Nephron (organoid): ENCODE results near the gene DIO3.

Experiments
- H3K27ac Mint-ChIP-seq, 3 experiments: 2 replicates each; pipeline ENCODE4 v1.8.0; 2020; ENCODE audit warnings: mixed read lengths in 3 of 3, mild to moderate bottlenecking in 2 of 3, moderate library complexity in 1 of 3
- H3K27me3 Mint-ChIP-seq: 2 replicates; pipeline ENCODE4 v1.8.0; 2021; ENCODE audit warnings: low read depth, mild to moderate bottlenecking, moderate library complexity, mixed read lengths
- H3K36me3 Mint-ChIP-seq: 2 replicates; pipeline ENCODE4 v1.8.0; 2020; ENCODE audit warnings: low read depth, mixed read lengths
- H3K4me1 Mint-ChIP-seq: 2 replicates; pipeline ENCODE4 v1.8.0; 2020; ENCODE audit warnings: mixed read lengths
- H3K4me3 Mint-ChIP-seq, 3 experiments: 2 replicates each; pipeline ENCODE4 v1.8.0; 2020; ENCODE audit warnings: mild to moderate bottlenecking in 3 of 3, mixed read lengths in 3 of 3, moderate library complexity in 2 of 3
- H3K9me3 Mint-ChIP-seq: 2 replicates; pipeline ENCODE4 v1.8.0; 2020; ENCODE audit warnings: mixed read lengths
- CTCF ChIP-seq, 3 experiments: fragments of 200-600 bp; sonication (generic); IDR thresholded peaks; one replicate each; pipeline ENCODE4 v1.5.0; 2021; ENCODE audit warnings: antibody characterized with exemption in 3 of 3; ENCODE audit not compliant: unreplicated experiment in 3 of 3

DIO3 gene

GRCh38 chr14:101598159-101598558, 36.9 kb downstream of the DIO3 start:
- H3K27me3 Mint-ChIP-seq = peaks cover 12% of the 10 kb centered on the region
- TF ChIP-seq CTCF (IDR thresholded peaks at IDR 0.05; ENCODE audit: unreplicated experiment in 3 of 3) = no peak

GRCh38 chr14:101598571-101599233, 37.4 kb downstream of the DIO3 start:
- Mint-ChIP-seq H3K9me3 (peaks cover 15% of the 10 kb centered on the region), H3K36me3 (peaks cover 3% of the 10 kb centered on the region), H3K27me3 (peaks cover 12% of the 10 kb centered on the region), H3K4me1 (no peaks in the 10 kb centered on the region), H3K4me3 (no peak overlapping the region), H3K27ac (no peak overlapping the region)
- no peak for TF ChIP-seq CTCF (IDR thresholded peaks at IDR 0.05; ENCODE audit: unreplicated experiment in 3 of 3)

More at GRCh38 chr14:101598159-101598558, 36.9 kb downstream of the DIO3 start:
- Mint-ChIP-seq H3K9me3 (peaks cover 15% of the 10 kb centered on the region), H3K4me3 (no peak overlapping the region), H3K36me3 (peaks cover 3% of the 10 kb centered on the region), H3K4me1 (no peaks in the 10 kb centered on the region), H3K27ac (no peak overlapping the region)

GRCh38 chr14:101599234-101599885, 38.1 kb downstream of the DIO3 start:
- Mint-ChIP-seq H3K9me3 (peaks cover 12% of the 10 kb centered on the region), H3K36me3 (peaks cover 3% of the 10 kb centered on the region), H3K4me3 (no peak overlapping the region), H3K27me3 (peaks cover 8% of the 10 kb centered on the region), H3K27ac (no peak overlapping the region), H3K4me1 (no peaks in the 10 kb centered on the region)
- TF ChIP-seq CTCF (IDR thresholded peaks at IDR 0.05; ENCODE audit: unreplicated experiment in 3 of 3) = no peak

- TF ChIP-seq CTCF (IDR thresholded peaks at IDR 0.05; ENCODE audit: unreplicated experiment in 3 of 3) = no peak
- no peaks in the 10 kb centered on the region for H3K4me1 Mint-ChIP-seq
- no peak overlapping the region for H3K27ac Mint-ChIP-seq
- H3K27me3 Mint-ChIP-seq = peaks cover 3% of the 10 kb centered on the region
- H3K9me3 Mint-ChIP-seq = peaks cover 7% of the 10 kb centered on the region
- H3K36me3 Mint-ChIP-seq = peaks cover 3% of the 10 kb centered on the region
- no peak overlapping the region for H3K4me3 Mint-ChIP-seq
Measured at GRCh38 chr14:101600336-101600890, 39.1 kb downstream of the DIO3 start.

GRCh38 chr14:101600891-101601605, 39.8 kb downstream of the DIO3 start:
- Mint-ChIP-seq H3K9me3 (peaks cover 7% of the 10 kb centered on the region), H3K4me1 (no peaks in the 10 kb centered on the region), H3K36me3 (peaks cover 2% of the 10 kb centered on the region), H3K4me3 (no peak overlapping the region), H3K27ac (no peak overlapping the region), H3K27me3 (peaks cover 6% of the 10 kb centered on the region)
- no peak for TF ChIP-seq CTCF (IDR thresholded peaks at IDR 0.05; ENCODE audit: unreplicated experiment in 3 of 3)
